OCI-LY7 (cell line): ENCODE results near the gene PLA2G2F. TPM values are rescaled to one million over a fixed set of nuclear protein-coding genes. Genes with fewer than 3 reads are reported as not detected.

Source experiments
- BruUV-seq: library from RNA; stranded (reverse); fragments of 400-500 nt; replicated peaks from 2 replicates; lab custom pipeline; 2021; lab: Mats Ljungman, UMichigan
- CTCF ChIA-PET: fragments of 300-600 bp; sonication (Branson Sonifier 250); formaldehyde crosslinking; loops from one replicate; lab custom pipeline; 2022; ENCODE audit warnings: antibody characterized with exemption; ENCODE audit not compliant: unreplicated experiment; lab: Charles Lee
- POLR2A ChIA-PET: fragments of 300-600 bp; sonication (Branson Sonifier 250); formaldehyde crosslinking; loops from one replicate; lab custom pipeline; 2022; ENCODE audit warnings: antibody characterized with exemption; lab: Charles Lee
- DNase-seq: peaks from one replicate; pipeline ENCODE4 v3.0.0-alpha.2; 2015; ENCODE audit warnings: low spot score
- H2AFZ ChIP-seq: fragments of 200-600 bp; sonication (generic), shearing (Covaris generic); 2 replicates; pipeline ENCODE4 v1.6.1; 2014; ENCODE audit warnings: mild to moderate bottlenecking, antibody characterized with exemption, low read length, moderate library complexity
- H3K27ac ChIP-seq: fragments of 200-600 bp; sonication (generic); 2 replicates; pipeline ENCODE4 v1.5.1; 2014; ENCODE audit warnings: mixed run types, low read depth, mild to moderate bottlenecking, moderate library complexity, low read length, inconsistent platforms; ENCODE audit not compliant: poor library complexity, severe bottlenecking
- H3K36me3 ChIP-seq: fragments of 200-600 bp; sonication (generic); 2 replicates; pipeline ENCODE4 v1.6.1; 2014; ENCODE audit warnings: mild to moderate bottlenecking, antibody characterized with exemption, low read length, moderate library complexity, mixed read lengths; ENCODE audit not compliant: insufficient read depth
- H3K4me1 ChIP-seq: fragments of 200-600 bp; sonication (generic); 2 replicates; pipeline ENCODE4 v1.5.1; 2014; ENCODE audit warnings: mild to moderate bottlenecking, low read length; ENCODE audit not compliant: insufficient read depth, poor library complexity, severe bottlenecking
- H3K4me2 ChIP-seq: fragments of 200-600 bp; sonication (generic); 2 replicates; pipeline ENCODE4 v1.6.1; 2014; ENCODE audit warnings: mild to moderate bottlenecking, low read length
- H3K4me3 ChIP-seq: fragments of 200-600 bp; sonication (generic); 2 replicates; pipeline ENCODE4 v1.5.1; 2014; ENCODE audit warnings: mild to moderate bottlenecking, low read depth, low read length; ENCODE audit not compliant: poor library complexity, severe bottlenecking
- H3K79me2 ChIP-seq: fragments of 200-600 bp; sonication (generic); 2 replicates; pipeline ENCODE4 v1.6.1; 2016; ENCODE audit warnings: low read depth, mild to moderate bottlenecking, low read length, moderate library complexity, mixed read lengths; ENCODE audit not compliant: insufficient read depth
- H3K9me2 ChIP-seq: fragments of 200-600 bp; sonication (generic); 2 replicates; pipeline ENCODE4 v1.6.1; 2016; ENCODE audit warnings: mild to moderate bottlenecking, low read length, mixed read lengths; ENCODE audit not compliant: insufficient read depth
- H3K9me3 ChIP-seq: fragments of 200-600 bp; sonication (generic); 2 replicates; pipeline ENCODE4 v1.6.1; 2014; ENCODE audit warnings: mild to moderate bottlenecking, mixed run types, low read length, mixed read lengths
- H4K20me1 ChIP-seq: fragments of 200-600 bp; sonication (generic); 2 replicates; pipeline ENCODE4 v1.6.1; 2014; ENCODE audit warnings: mild to moderate bottlenecking, antibody characterized with exemption, low read length, moderate library complexity, mixed read lengths; ENCODE audit not compliant: insufficient read depth
- EZH2phosphoT487 ChIP-seq: fragments of 200-600 bp; sonication (generic); IDR thresholded peaks from 2 replicates; pipeline ENCODE4 v1.6.1; 2018; ENCODE audit warnings: low read depth, borderline replicate concordance, mild to moderate bottlenecking, mixed run types, antibody characterized with exemption, low read length, moderate library complexity, mixed read lengths
- intact Hi-C: fragments of 100-400 bp; cut with micrococcal nuclease; formaldehyde crosslinking; loops from one replicate; pipeline ENCODE4 v1.10.0; 2022; ENCODE audit not compliant: unreplicated experiment
- total RNA-seq, 2 experiments: library from RNA; depleted of rRNA in 1 of 2; stranded (reverse); fragments of >200 nt in 1 of 2; shearing (Covaris generic) in 1 of 2; gene quantifications; 2 replicates each; pipeline ENCODE4 v1.2.3, GENCODE V29; 2014 to 2022
- TF ChIP-seq, protein P1 (sequence below): fragments of 200-600 bp; sonication (generic); conservative IDR thresholded peaks from 2 replicates; pipeline ENCODE4 v1.5.1; 2014; ENCODE audit warnings: mild to moderate bottlenecking, antibody characterized with exemption, low read length, moderate library complexity, mixed read lengths

Gene PLA2G2F
- total RNA-seq, 2 experiments from 2014 or later = not detected

GRCh38 chr1:20143318-20143717 is 4.2 kb downstream of the PLA2G2F start:
- TF ChIP-seq, protein P1, sequence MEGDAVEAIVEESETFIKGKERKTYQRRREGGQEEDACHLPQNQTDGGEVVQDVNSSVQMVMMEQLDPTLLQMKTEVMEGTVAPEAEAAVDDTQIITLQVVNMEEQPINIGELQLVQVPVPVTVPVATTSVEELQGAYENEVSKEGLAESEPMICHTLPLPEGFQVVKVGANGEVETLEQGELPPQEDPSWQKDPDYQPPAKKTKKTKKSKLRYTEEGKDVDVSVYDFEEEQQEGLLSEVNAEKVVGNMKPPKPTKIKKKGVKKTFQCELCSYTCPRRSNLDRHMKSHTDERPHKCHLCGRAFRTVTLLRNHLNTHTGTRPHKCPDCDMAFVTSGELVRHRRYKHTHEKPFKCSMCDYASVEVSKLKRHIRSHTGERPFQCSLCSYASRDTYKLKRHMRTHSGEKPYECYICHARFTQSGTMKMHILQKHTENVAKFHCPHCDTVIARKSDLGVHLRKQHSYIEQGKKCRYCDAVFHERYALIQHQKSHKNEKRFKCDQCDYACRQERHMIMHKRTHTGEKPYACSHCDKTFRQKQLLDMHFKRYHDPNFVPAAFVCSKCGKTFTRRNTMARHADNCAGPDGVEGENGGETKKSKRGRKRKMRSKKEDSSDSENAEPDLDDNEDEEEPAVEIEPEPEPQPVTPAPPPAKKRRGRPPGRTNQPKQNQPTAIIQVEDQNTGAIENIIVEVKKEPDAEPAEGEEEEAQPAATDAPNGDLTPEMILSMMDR = no peak
- no peak for TF ChIP-seq EZH2phosphoT487
- Histone ChIP-seq H3K4me2 (no peak overlapping the region), H3K36me3 (no peaks in the 10 kb centered on the region), H3K79me2 (no peaks in the 10 kb centered on the region), H3K4me3 (no peak overlapping the region), H3K4me1 (no peaks in the 10 kb centered on the region), H3K9me3 (no peaks in the 10 kb centered on the region), H3K27ac (no peak overlapping the region), H2AFZ (no peak overlapping the region), H4K20me1 (no peaks in the 10 kb centered on the region), H3K9me2 (no peaks in the 10 kb centered on the region)
- ChIA-PET POLR2A (no interaction called here), CTCF (no interaction called here)
- BruUV-seq = no TSS peak
- intact Hi-C loops = no loop called here
- DNase-seq = no peak

- Histone ChIP-seq H3K9me2 (no peaks in the 10 kb centered on the region), H3K27ac (no peak overlapping the region), H3K36me3 (no peaks in the 10 kb centered on the region), H4K20me1 (no peaks in the 10 kb centered on the region), H3K9me3 (no peaks in the 10 kb centered on the region), H3K4me3 (no peak overlapping the region), H3K4me1 (no peaks in the 10 kb centered on the region), H2AFZ (no peak overlapping the region), H3K4me2 (no peak overlapping the region), H3K79me2 (no peaks in the 10 kb centered on the region)
- BruUV-seq = no TSS peak
- no peak for DNase-seq
- ChIA-PET POLR2A (no interaction called here), CTCF (no interaction called here)
- no peak for TF ChIP-seq EZH2phosphoT487
- TF ChIP-seq, protein P1 = no peak
- intact Hi-C loops = no loop called here
These were observed 4.8 kb downstream of the PLA2G2F start for GRCh38 chr1:20143734-20144565.
